Measurements from ENCODE around the gene OTUB2. TPM values are rescaled to one million over a fixed set of nuclear protein-coding genes. Genes with fewer than 3 reads are reported as not detected.

The OTUB2 gene
- total and polyA plus RNA-seq, 2 experiments from 2014 or later, result 1.3 to 1.9 TPM

DNA sequence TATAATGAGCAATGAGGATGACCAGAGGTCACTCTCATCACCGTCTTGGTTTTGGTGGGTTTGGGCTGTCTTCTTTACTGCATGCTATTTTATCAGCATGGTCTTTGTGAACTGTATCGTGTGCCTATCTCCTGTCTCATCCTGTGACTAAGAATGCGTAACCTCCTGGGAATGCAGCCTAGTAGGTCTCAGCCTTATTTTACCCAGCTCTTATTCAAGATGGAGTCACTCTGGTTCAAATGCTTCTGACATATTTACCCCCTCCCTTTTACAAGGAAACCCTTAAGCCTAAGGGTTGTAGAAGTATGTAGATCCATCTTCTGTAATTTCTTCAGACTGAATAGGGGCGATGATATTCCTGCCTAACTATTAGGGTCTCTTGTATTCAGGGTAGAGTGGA lies 63.3 kb downstream of the OTUB2 start:
- TF ChIP-seq EZH2 (IDR thresholded peaks at IDR 0.05; ENCODE audit: insufficient read depth, poor library complexity, severe bottlenecking) (no peak), EZH2phosphoT487 (IDR thresholded peaks at IDR 0.05; ENCODE audit: insufficient read depth, low read depth) (no peak)
- no peaks in the 10 kb centered on the region for H3K27me3 ChIP-seq (replicated peaks; ENCODE audit: insufficient read depth)
- H3K9ac ChIP-seq, result no peak overlapping the region
- H4K20me1 ChIP-seq (ENCODE audit: insufficient read depth), result no peaks in the 10 kb centered on the region
- 45 to 51% methylated on average over 4 of the region's 4 CpGs for WGBS, 2 experiments (ENCODE audit: low coverage in 1 of 2, low lambda C conversion rate in 2 of 2, missing lambda C conversion rate in 2 of 2)
- DNase-seq, result no peak
- peaks cover 17% of the 10 kb centered on the region for H3K4me1 ChIP-seq (ENCODE audit: insufficient read depth)
- in situ Hi-C loops (cut with MboI), result no loop called here
- H3K4me3 ChIP-seq, result no peak overlapping the region
- no peak overlapping the region for H3K27ac ChIP-seq
- no peaks in the 10 kb centered on the region for H3K9me3 ChIP-seq (ENCODE audit: low read depth)
- no peaks in the 10 kb centered on the region for H3K36me3 ChIP-seq (ENCODE audit: low read depth)
- H3K9me2 ChIP-seq (ENCODE audit: insufficient read depth), result no peaks in the 10 kb centered on the region
- H3K79me2 ChIP-seq (ENCODE audit: insufficient read depth), result no peaks in the 10 kb centered on the region
- H3K4me2 ChIP-seq (ENCODE audit: unreplicated experiment), result no peak overlapping the region
- no peak overlapping the region for H2AFZ ChIP-seq
- H3F3A ChIP-seq (ENCODE audit: insufficient read depth), result peaks cover 15% of the 10 kb centered on the region

DNA sequence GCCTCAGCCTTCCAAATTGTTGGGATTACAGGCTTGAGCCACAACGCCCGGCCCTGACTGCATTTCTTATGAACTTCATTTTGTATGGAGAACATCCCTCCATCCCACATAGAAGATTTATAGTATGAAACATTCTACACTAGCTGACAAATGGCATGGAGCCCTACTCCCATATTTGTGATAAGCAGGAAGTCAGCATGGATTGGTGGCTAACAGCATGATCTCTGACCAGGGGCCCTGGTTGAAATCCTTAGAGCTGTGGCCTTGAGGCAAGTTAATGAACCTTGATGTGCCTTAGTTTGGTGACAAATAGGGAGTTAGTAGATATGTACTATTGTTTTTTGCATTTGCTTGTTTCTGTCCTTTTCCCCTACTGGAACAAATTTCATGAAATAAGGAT lies 67.3 kb downstream of the OTUB2 start:
- in situ Hi-C loops (cut with MboI), result no loop called here
- no peaks in the 10 kb centered on the region for H3K27me3 ChIP-seq (replicated peaks; ENCODE audit: insufficient read depth)
- no peaks in the 10 kb centered on the region for H3K9me2 ChIP-seq (ENCODE audit: insufficient read depth)
- no peak for DNase-seq
- no peaks in the 10 kb centered on the region for H3K36me3 ChIP-seq (ENCODE audit: low read depth)
- H3K79me2 ChIP-seq (ENCODE audit: insufficient read depth), result no peaks in the 10 kb centered on the region
- no peaks in the 10 kb centered on the region for H4K20me1 ChIP-seq (ENCODE audit: insufficient read depth)
- no peaks in the 10 kb centered on the region for H3K9me3 ChIP-seq (ENCODE audit: low read depth)
- H3K4me3 ChIP-seq, result no peak overlapping the region
- H2AFZ ChIP-seq, result no peak overlapping the region
- no peak for TF ChIP-seq EZH2phosphoT487 (IDR thresholded peaks at IDR 0.05; ENCODE audit: insufficient read depth, low read depth)
- no peak for TF ChIP-seq EZH2 (IDR thresholded peaks at IDR 0.05; ENCODE audit: insufficient read depth, poor library complexity, severe bottlenecking)
- H3K9ac ChIP-seq, result no peak overlapping the region
- H3K4me2 ChIP-seq (ENCODE audit: unreplicated experiment), result no peak overlapping the region
- 95 to 100% methylated on average over 2 of the region's 2 CpGs for WGBS, 2 experiments (ENCODE audit: low coverage in 1 of 2, low lambda C conversion rate in 2 of 2, missing lambda C conversion rate in 2 of 2)
- peaks cover 16% of the 10 kb centered on the region for H3F3A ChIP-seq (ENCODE audit: insufficient read depth)
- H3K4me1 ChIP-seq (ENCODE audit: insufficient read depth), result peaks cover 16% of the 10 kb centered on the region
- H3K27ac ChIP-seq, result no peak overlapping the region

DNA sequence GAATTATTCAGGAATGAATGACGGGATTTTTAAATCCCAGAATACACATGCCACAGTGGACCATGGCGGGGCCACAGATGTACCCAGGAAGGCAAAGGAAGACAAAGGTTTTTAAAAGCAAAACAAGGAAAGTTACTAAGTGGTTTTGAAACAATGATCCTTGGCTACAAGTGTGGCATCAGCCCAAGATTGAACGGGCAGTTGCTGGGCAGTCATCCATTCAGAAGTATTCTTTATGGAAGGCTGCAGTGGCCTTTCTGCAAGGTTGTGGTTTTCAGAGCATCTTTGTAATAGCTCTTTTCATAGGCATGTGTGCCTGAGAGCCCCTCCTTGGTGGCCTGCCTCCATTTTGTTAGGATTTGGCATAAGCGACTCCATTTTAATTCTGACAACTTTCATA lies 71.0 kb downstream of the OTUB2 start:
- WGBS, 2 experiments (ENCODE audit: low coverage in 1 of 2, low lambda C conversion rate in 2 of 2, missing lambda C conversion rate in 2 of 2), result 96 to 98% methylated on average over 4 of the region's 4 CpGs
- Histone ChIP-seq H3K79me2 (ENCODE audit: insufficient read depth) (no peaks in the 10 kb centered on the region), H3K9me3 (ENCODE audit: low read depth) (no peaks in the 10 kb centered on the region), H3F3A (ENCODE audit: insufficient read depth) (peaks cover 20% of the 10 kb centered on the region), H3K36me3 (ENCODE audit: low read depth) (no peaks in the 10 kb centered on the region), H2AFZ (no peak overlapping the region), H3K27me3 (replicated peaks; ENCODE audit: insufficient read depth) (no peaks in the 10 kb centered on the region), H3K9ac (no peak overlapping the region), H3K27ac (no peak overlapping the region), H3K4me1 (ENCODE audit: insufficient read depth) (peaks cover 20% of the 10 kb centered on the region), H3K4me3 (no peak overlapping the region), H4K20me1 (ENCODE audit: insufficient read depth) (no peaks in the 10 kb centered on the region), H3K9me2 (ENCODE audit: insufficient read depth) (no peaks in the 10 kb centered on the region), H3K4me2 (ENCODE audit: unreplicated experiment) (no peak overlapping the region)
- TF ChIP-seq EZH2phosphoT487 (IDR thresholded peaks at IDR 0.05; ENCODE audit: insufficient read depth, low read depth) (no peak), EZH2 (IDR thresholded peaks at IDR 0.05; ENCODE audit: insufficient read depth, poor library complexity, severe bottlenecking) (no peak)
- DNase-seq, result no peak
- in situ Hi-C loops (cut with MboI), result no loop called here

Other genes with a start within 250 kb of the OTUB2 start
- 0.43 TPM in 1 of 2 replicates, not detected in the other for gene PRIMA1, start 237.9 kb upstream of the OTUB2 start, total RNA-seq (2014; rRNA removed; shearing (Covaris generic))
- gene PRIMA1, start 237.9 kb upstream of the OTUB2 start, polyA plus RNA-seq (2016; fragmentation: Nextera tagmentation; extraction: Ambion mirVana), result not detected in 2 replicates
- not detected in 2 replicates for gene FAM181A, start 99.0 kb upstream of the OTUB2 start, total RNA-seq (2014; rRNA removed; shearing (Covaris generic))
- gene FAM181A, start 99.0 kb upstream of the OTUB2 start, polyA plus RNA-seq (2016; fragmentation: Nextera tagmentation; extraction: Ambion mirVana), result not detected in 2 replicates
- gene ASB2, start 49.8 kb upstream of the OTUB2 start, total RNA-seq (2014; rRNA removed; shearing (Covaris generic)), result not detected in 2 replicates
- gene ASB2, start 49.8 kb upstream of the OTUB2 start, polyA plus RNA-seq (2016; fragmentation: Nextera tagmentation; extraction: Ambion mirVana), result 0.06 and 0.18 TPM in 2 replicates
- not detected in 2 replicates for gene CCDC197, start 29.0 kb upstream of the OTUB2 start, total RNA-seq (2014; rRNA removed; shearing (Covaris generic))
- not detected in 2 replicates for gene CCDC197, start 29.0 kb upstream of the OTUB2 start, polyA plus RNA-seq (2016; fragmentation: Nextera tagmentation; extraction: Ambion mirVana)
- gene DDX24, start 54.9 kb downstream of the OTUB2 start, total RNA-seq (2014; rRNA removed; shearing (Covaris generic)), result 123 and 125 TPM in 2 replicates
- 143 and 149 TPM in 2 replicates for gene DDX24, start 54.9 kb downstream of the OTUB2 start, polyA plus RNA-seq (2016; fragmentation: Nextera tagmentation; extraction: Ambion mirVana)
- gene IFI27L1, start 55.0 kb downstream of the OTUB2 start, total RNA-seq (2014; rRNA removed; shearing (Covaris generic)), result 13.5 and 14.2 TPM in 2 replicates
- 31.8 and 32.6 TPM in 2 replicates for gene IFI27L1, start 55.0 kb downstream of the OTUB2 start, polyA plus RNA-seq (2016; fragmentation: Nextera tagmentation; extraction: Ambion mirVana)
- not detected in 2 replicates for gene IFI27, start 84.4 kb downstream of the OTUB2 start, total RNA-seq (2014; rRNA removed; shearing (Covaris generic))
- gene IFI27, start 84.4 kb downstream of the OTUB2 start, polyA plus RNA-seq (2016; fragmentation: Nextera tagmentation; extraction: Ambion mirVana), result not detected in 2 replicates
- gene IFI27L2, start 103.3 kb downstream of the OTUB2 start, total RNA-seq (2014; rRNA removed; shearing (Covaris generic)), result 61.7 and 95.3 TPM in 2 replicates
- gene IFI27L2, start 103.3 kb downstream of the OTUB2 start, polyA plus RNA-seq (2016; fragmentation: Nextera tagmentation; extraction: Ambion mirVana), result 161 and 170 TPM in 2 replicates
- under 0.01 and 0.22 TPM in 2 replicates for gene PPP4R4, start 148.0 kb downstream of the OTUB2 start, total RNA-seq (2014; rRNA removed; shearing (Covaris generic))
- 0.11 TPM in 2 replicates for gene PPP4R4, start 148.0 kb downstream of the OTUB2 start, polyA plus RNA-seq (2016; fragmentation: Nextera tagmentation; extraction: Ambion mirVana)